HL-60 (cell line): ENCODE data around the gene CCDC71L.

ENCODE experiments used
- DNase-seq, 2 experiments: peaks; one replicate each; pipeline ENCODE4 v3.0.0-alpha.2; 2010 to 2020; ENCODE audit warnings: low read depth in 1 of 2, low spot score in 1 of 2
- H3K27ac ChIP-seq: fragments of 250-450 bp; sonication (Bioruptor Pico); replicated peaks from 2 replicates; pipeline ENCODE4 v1.5.1; 2020; ENCODE audit warnings: mild to moderate bottlenecking, moderate library complexity
- H3K27me3 ChIP-seq: fragments of 250-450 bp; sonication (Bioruptor Pico); 2 replicates; pipeline ENCODE4 v1.5.1; 2021; ENCODE audit warnings: mild to moderate bottlenecking, moderate library complexity; ENCODE audit not compliant: insufficient read depth, poor library complexity, severe bottlenecking
- H3K4me3 ChIP-seq: replicated peaks from 2 replicates; pipeline ENCODE4 v1.5.1; 2011; ENCODE audit warnings: mild to moderate bottlenecking, control low read depth, low read length; ENCODE audit not compliant: insufficient read depth
- CTCF ChIP-seq: IDR thresholded peaks from one replicate; pipeline ENCODE4 v1.5.1; 2011; ENCODE audit warnings: low read length, control low read depth, inconsistent platforms; ENCODE audit not compliant: insufficient read depth
- GABPA ChIP-seq: IDR thresholded peaks from 2 replicates; pipeline ENCODE4 v1.6.1; 2012; ENCODE audit warnings: low read depth
- POLR2AphosphoS5 ChIP-seq: IDR thresholded peaks from 2 replicates; pipeline ENCODE4 v1.6.1; 2012; ENCODE audit warnings: low read depth
- REST ChIP-seq: IDR thresholded peaks from 2 replicates; pipeline ENCODE4 v1.6.1; 2012; ENCODE audit warnings: low read depth; ENCODE audit not compliant: insufficient replicate concordance
- SPI1 ChIP-seq: IDR thresholded peaks from 2 replicates; pipeline ENCODE4 v1.6.1; 2012; ENCODE audit warnings: low read depth, mild to moderate bottlenecking, borderline replicate concordance

CCDC71L gene

GRCh38 chr7:106671160-106671559 is 10.2 kb upstream of the CCDC71L start:
- no peak overlapping the region for H3K4me3 ChIP-seq
- H3K27me3 ChIP-seq = no peaks in the 10 kb centered on the region
- DNase-seq = no peak
- TF ChIP-seq REST (no peak), POLR2AphosphoS5 (no peak), GABPA (no peak), CTCF (no peak), SPI1 (no peak)
- H3K27ac ChIP-seq = no peak overlapping the region

GRCh38 chr7:106668861-106669524 is 8.0 kb upstream of the CCDC71L start:
- TF ChIP-seq SPI1 (no peak), POLR2AphosphoS5 (no peak), REST (no peak)
- Histone ChIP-seq H3K4me3 (no peak overlapping the region), H3K27ac (no peak overlapping the region), H3K27me3 (no peaks in the 10 kb centered on the region)
- DNase-seq = no peak

- DNase-seq = no peak
- H3K27me3 ChIP-seq = no peaks in the 10 kb centered on the region
- no peak overlapping the region for H3K4me3 ChIP-seq
- TF ChIP-seq REST (no peak), POLR2AphosphoS5 (no peak), SPI1 (no peak), CTCF (no peak), GABPA (no peak)
- H3K27ac ChIP-seq = no peak overlapping the region
Observed at GRCh38 chr7:106666353-106666752, 5.4 kb upstream of the CCDC71L start.
